DMS 273 (cell line): ENCODE data around the gene MYLIP.

ENCODE experiments used
- DNase-seq: peaks from one replicate; lab custom pipeline; 2025; ENCODE audit not compliant: unreplicated experiment; lab: John Stamatoyannopoulos, UW

The MYLIP gene

GRCh38 chr6:16137451-16137801 is 8.5 kb downstream of the MYLIP start:
- no peak for DNase-seq

- no peak for DNase-seq
These were observed 10.7 kb downstream of the MYLIP start for GRCh38 chr6:16139556-16139955.

GRCh38 chr6:16140607-16141006 is 11.7 kb downstream of the MYLIP start:
- peak; percentile 55 for DNase-seq

- DNase-seq, result no peak
These were observed 12.6 kb downstream of the MYLIP start for GRCh38 chr6:16141514-16141913.

- DNase-seq, result no peak
These were observed 16.2 kb downstream of the MYLIP start for GRCh38 chr6:16145038-16145437.

- peak; percentile 26 for DNase-seq
These were observed 17.1 kb downstream of the MYLIP start for GRCh38 chr6:16146028-16146427.

- peak; percentile 86 for DNase-seq
These were observed 17.7 kb downstream of the MYLIP start for GRCh38 chr6:16146527-16146955.

GRCh38 chr6:16148498-16148897 is 19.6 kb downstream of the MYLIP start:
- DNase-seq, result no peak

- no peak for DNase-seq
These were observed 20.4 kb downstream of the MYLIP start for GRCh38 chr6:16149305-16149704.

GRCh38 chr6:16150098-16150497 is 21.2 kb downstream of the MYLIP start:
- DNase-seq, result no peak

GRCh38 chr6:16153211-16153820 is 24.4 kb downstream of the MYLIP start:
- no peak for DNase-seq

GRCh38 chr6:16154904-16155303 is 26.0 kb downstream of the MYLIP start:
- no peak for DNase-seq

- no peak for DNase-seq
These were observed 28.6 kb downstream of the MYLIP start for GRCh38 chr6:16157492-16157891.

GRCh38 chr6:16157909-16158308 is 29.0 kb downstream of the MYLIP start:
- DNase-seq, result peak; percentile 86

- DNase-seq, result no peak
These were observed 30.2 kb downstream of the MYLIP start for GRCh38 chr6:16158943-16159557.

GRCh38 chr6:16160794-16161193 is 31.9 kb downstream of the MYLIP start:
- DNase-seq, result no peak

GRCh38 chr6:16162003-16162402 is 33.1 kb downstream of the MYLIP start:
- no peak for DNase-seq

- no peak for DNase-seq
These were observed 34.2 kb downstream of the MYLIP start for GRCh38 chr6:16163066-16163465.

GRCh38 chr6:16163535-16164300 is 34.8 kb downstream of the MYLIP start:
- DNase-seq, result no peak

- DNase-seq, result no peak
These were observed 36.8 kb downstream of the MYLIP start for GRCh38 chr6:16165641-16166040.

- no peak for DNase-seq
These were observed 38.2 kb downstream of the MYLIP start for GRCh38 chr6:16166871-16167608.

- no peak for DNase-seq
These were observed 39.2 kb downstream of the MYLIP start for GRCh38 chr6:16168121-16168520.
